ENCODE results near the gene CFAP73. TPM values are rescaled to one million over a fixed set of nuclear protein-coding genes. Genes with fewer than 3 reads are reported as not detected.
A peak's percentile ranks its signal among the peaks of the same experiment; 100 is the strongest.

Gene CFAP73
- total RNA-seq, 1 donor: not detected

- TF ChIP-seq CTCF (IDR thresholded peaks at IDR 0.05; ENCODE audit: extremely low read depth, low read depth, low read length): no peak
- Histone ChIP-seq H3K4me2 (ENCODE audit: insufficient read depth, low read length) (no peak overlapping the region), H2AFZ (ENCODE audit: low read length) (no peak overlapping the region), H3K4me3 (ENCODE audit: insufficient read depth, low read length) (no peak overlapping the region), H3K27ac (ENCODE audit: low read depth, low read length) (no peak overlapping the region), H3K9me3 (ENCODE audit: low read depth, low read length) (no peaks in the 10 kb centered on the region), H3K27me3 (ENCODE audit: insufficient read depth, low read length) (no peaks in the 10 kb centered on the region), H4K20me1 (ENCODE audit: insufficient read depth, low read length) (no peaks in the 10 kb centered on the region), H3K79me2 (ENCODE audit: insufficient read depth, low read length) (no peaks in the 10 kb centered on the region), H3K36me3 (ENCODE audit: insufficient read depth, low read length) (no peaks in the 10 kb centered on the region), H3K4me1 (ENCODE audit: insufficient read depth, low read length) (no peaks in the 10 kb centered on the region)
- peak; percentile 79 for DNase-seq (ENCODE audit: insufficient read length, low spot score, missing footprints)
Observed at GRCh38 chr12:113131556-113131955, 18.0 kb upstream of the CFAP73 start.

GRCh38 chr12:113133036-113133435 lies 16.5 kb upstream of the CFAP73 start:
- Histone ChIP-seq H3K27ac (ENCODE audit: low read depth, low read length) (no peak overlapping the region), H2AFZ (ENCODE audit: low read length) (no peak overlapping the region), H3K4me2 (ENCODE audit: insufficient read depth, low read length) (no peak overlapping the region), H3K9me3 (ENCODE audit: low read depth, low read length) (no peaks in the 10 kb centered on the region), H3K27me3 (ENCODE audit: insufficient read depth, low read length) (no peaks in the 10 kb centered on the region), H3K4me3 (ENCODE audit: insufficient read depth, low read length) (no peak overlapping the region), H4K20me1 (ENCODE audit: insufficient read depth, low read length) (no peaks in the 10 kb centered on the region), H3K36me3 (ENCODE audit: insufficient read depth, low read length) (no peaks in the 10 kb centered on the region), H3K79me2 (ENCODE audit: insufficient read depth, low read length) (no peaks in the 10 kb centered on the region), H3K4me1 (ENCODE audit: insufficient read depth, low read length) (no peaks in the 10 kb centered on the region)
- no peak for TF ChIP-seq CTCF (IDR thresholded peaks at IDR 0.05; ENCODE audit: extremely low read depth, low read depth, low read length)
- peak; percentile 76 for DNase-seq (ENCODE audit: insufficient read length, low spot score, missing footprints)

GRCh38 chr12:113133666-113134065 lies 15.9 kb upstream of the CFAP73 start:
- no peak for TF ChIP-seq CTCF (IDR thresholded peaks at IDR 0.05; ENCODE audit: extremely low read depth, low read depth, low read length)
- no peak overlapping the region for H2AFZ ChIP-seq (ENCODE audit: low read length)
- H3K4me1 ChIP-seq (ENCODE audit: insufficient read depth, low read length): no peaks in the 10 kb centered on the region
- H3K27ac ChIP-seq (ENCODE audit: low read depth, low read length): no peak overlapping the region
- H4K20me1 ChIP-seq (ENCODE audit: insufficient read depth, low read length): no peaks in the 10 kb centered on the region
- DNase-seq (ENCODE audit: insufficient read length, low spot score, missing footprints): peak; percentile 49
- no peaks in the 10 kb centered on the region for H3K9me3 ChIP-seq (ENCODE audit: low read depth, low read length)
- no peaks in the 10 kb centered on the region for H3K79me2 ChIP-seq (ENCODE audit: insufficient read depth, low read length)
- H3K4me3 ChIP-seq (ENCODE audit: insufficient read depth, low read length): no peak overlapping the region
- no peaks in the 10 kb centered on the region for H3K27me3 ChIP-seq (ENCODE audit: insufficient read depth, low read length)
- no peaks in the 10 kb centered on the region for H3K36me3 ChIP-seq (ENCODE audit: insufficient read depth, low read length)
- H3K4me2 ChIP-seq (ENCODE audit: insufficient read depth, low read length): no peak overlapping the region

GRCh38 chr12:113134071-113134470 lies 15.5 kb upstream of the CFAP73 start:
- no peak overlapping the region for H3K4me2 ChIP-seq (ENCODE audit: insufficient read depth, low read length)
- no peak overlapping the region for H3K4me3 ChIP-seq (ENCODE audit: insufficient read depth, low read length)
- no peak overlapping the region for H3K27ac ChIP-seq (ENCODE audit: low read depth, low read length)
- H3K4me1 ChIP-seq (ENCODE audit: insufficient read depth, low read length): no peaks in the 10 kb centered on the region
- H3K9me3 ChIP-seq (ENCODE audit: low read depth, low read length): no peaks in the 10 kb centered on the region
- H4K20me1 ChIP-seq (ENCODE audit: insufficient read depth, low read length): no peaks in the 10 kb centered on the region
- no peak for TF ChIP-seq CTCF (IDR thresholded peaks at IDR 0.05; ENCODE audit: extremely low read depth, low read depth, low read length)
- no peaks in the 10 kb centered on the region for H3K79me2 ChIP-seq (ENCODE audit: insufficient read depth, low read length)
- H2AFZ ChIP-seq (ENCODE audit: low read length): no peak overlapping the region
- H3K27me3 ChIP-seq (ENCODE audit: insufficient read depth, low read length): no peaks in the 10 kb centered on the region
- no peaks in the 10 kb centered on the region for H3K36me3 ChIP-seq (ENCODE audit: insufficient read depth, low read length)
- DNase-seq (ENCODE audit: insufficient read length, low spot score, missing footprints): peak; percentile 84
